HG03039 (cell line): ENCODE data around the gene LLGL2.
"Not testable (repeated sequence)": the region's sequence is repeated elsewhere in the genome, so short reads cannot be mapped to it uniquely, and the experiment has no call there.

Experiments
- ATAC-seq: cut with Tn5 transposase; IDR thresholded peaks from one replicate; pipeline ENCODE4 v1.9.1; 2021; ENCODE audit warnings: mild to moderate bottlenecking, moderate library complexity; ENCODE audit not compliant: unreplicated experiment

The LLGL2 gene

GRCh38 chr17:75568412-75569255, 43.1 kb downstream of the LLGL2 start:
- ATAC-seq = no peak

- ATAC-seq = no peak
Observed at GRCh38 chr17:75570034-75570676, 44.7 kb downstream of the LLGL2 start.

- ATAC-seq = no peak
Observed at GRCh38 chr17:75570772-75571171, 45.3 kb downstream of the LLGL2 start.

GRCh38 chr17:75571197-75571884, 45.8 kb downstream of the LLGL2 start:
- ATAC-seq = no peak

GRCh38 chr17:75571885-75572215, 46.4 kb downstream of the LLGL2 start:
- no peak for ATAC-seq

GRCh38 chr17:75572713-75573539, 47.4 kb downstream of the LLGL2 start:
- no peak for ATAC-seq

- ATAC-seq = no peak
Observed at GRCh38 chr17:75573540-75573957, 48.1 kb downstream of the LLGL2 start.

- ATAC-seq = no peak
Observed at GRCh38 chr17:75573994-75574393, 48.5 kb downstream of the LLGL2 start.

GRCh38 chr17:75574404-75575036, 49.0 kb downstream of the LLGL2 start:
- no peak for ATAC-seq

- ATAC-seq = no peak
Observed at GRCh38 chr17:75575197-75575596, 49.7 kb downstream of the LLGL2 start.

- ATAC-seq = no peak
Observed at GRCh38 chr17:75575728-75576127, 50.2 kb downstream of the LLGL2 start.

- ATAC-seq = no peak
Observed at GRCh38 chr17:75576661-75577060, 51.2 kb downstream of the LLGL2 start.

GRCh38 chr17:75581121-75581725, 55.7 kb downstream of the LLGL2 start:
- not testable (repeated sequence) for ATAC-seq

- ATAC-seq = not testable (repeated sequence)
Observed at GRCh38 chr17:75583197-75583596, 57.7 kb downstream of the LLGL2 start.

- no peak for ATAC-seq
Observed at GRCh38 chr17:75584849-75585175, 59.3 kb downstream of the LLGL2 start.

GRCh38 chr17:75587675-75588595, 62.4 kb downstream of the LLGL2 start, which contains the start of gene MYO15B:
MYO15B (plus strand) TSS chr17:75587800; CDS start chr17:75588058, 258 bp downstream.
- ATAC-seq = no peak

- ATAC-seq = peak; percentile 20
Observed at GRCh38 chr17:75588596-75589011, 63.1 kb downstream of the LLGL2 start.

GRCh38 chr17:75589012-75589918, 63.8 kb downstream of the LLGL2 start:
- ATAC-seq = peak; percentile 61
